HG03060 (cell line): Measurements from ENCODE around the gene AHRR.
A peak's percentile ranks its signal among the peaks of the same experiment; 100 is the strongest.

Source experiments
- ATAC-seq: cut with Tn5 transposase; IDR thresholded peaks from one replicate; pipeline ENCODE4 v1.9.1; 2021; ENCODE audit warnings: low read depth, moderate number of reproducible peaks; ENCODE audit not compliant: unreplicated experiment

The AHRR gene

DNA sequence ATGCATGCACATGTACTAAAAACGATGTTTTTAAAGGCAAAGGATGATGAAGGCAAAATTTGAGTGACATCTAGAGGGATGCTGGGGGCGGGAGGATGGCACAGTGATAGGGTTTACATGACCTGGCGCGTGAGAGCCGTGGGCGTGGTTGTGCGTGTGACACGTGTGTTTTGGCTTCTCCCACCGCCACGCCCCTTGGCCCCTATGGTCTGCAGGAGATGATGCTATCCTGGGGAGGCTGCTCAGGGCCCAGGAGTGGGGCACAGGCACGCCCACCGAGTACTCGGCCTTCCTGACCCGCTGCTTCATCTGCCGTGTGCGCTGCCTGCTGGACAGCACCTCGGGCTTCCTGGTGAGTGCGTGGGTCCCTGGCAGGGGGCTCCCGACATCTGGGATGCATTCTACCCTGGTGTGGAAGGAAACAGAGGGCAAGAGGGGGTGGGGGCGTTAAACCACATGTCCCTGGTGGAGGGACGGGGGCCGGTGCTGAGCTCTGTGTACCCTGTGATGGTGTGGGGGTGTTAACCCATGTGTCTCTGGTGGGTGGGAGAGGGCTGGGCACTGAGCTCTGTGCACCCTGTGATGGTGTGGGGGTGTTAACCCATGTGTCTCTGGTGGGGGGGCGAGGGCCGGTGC, 102.2 kb downstream of the AHRR start:
- no peak for ATAC-seq

DNA sequence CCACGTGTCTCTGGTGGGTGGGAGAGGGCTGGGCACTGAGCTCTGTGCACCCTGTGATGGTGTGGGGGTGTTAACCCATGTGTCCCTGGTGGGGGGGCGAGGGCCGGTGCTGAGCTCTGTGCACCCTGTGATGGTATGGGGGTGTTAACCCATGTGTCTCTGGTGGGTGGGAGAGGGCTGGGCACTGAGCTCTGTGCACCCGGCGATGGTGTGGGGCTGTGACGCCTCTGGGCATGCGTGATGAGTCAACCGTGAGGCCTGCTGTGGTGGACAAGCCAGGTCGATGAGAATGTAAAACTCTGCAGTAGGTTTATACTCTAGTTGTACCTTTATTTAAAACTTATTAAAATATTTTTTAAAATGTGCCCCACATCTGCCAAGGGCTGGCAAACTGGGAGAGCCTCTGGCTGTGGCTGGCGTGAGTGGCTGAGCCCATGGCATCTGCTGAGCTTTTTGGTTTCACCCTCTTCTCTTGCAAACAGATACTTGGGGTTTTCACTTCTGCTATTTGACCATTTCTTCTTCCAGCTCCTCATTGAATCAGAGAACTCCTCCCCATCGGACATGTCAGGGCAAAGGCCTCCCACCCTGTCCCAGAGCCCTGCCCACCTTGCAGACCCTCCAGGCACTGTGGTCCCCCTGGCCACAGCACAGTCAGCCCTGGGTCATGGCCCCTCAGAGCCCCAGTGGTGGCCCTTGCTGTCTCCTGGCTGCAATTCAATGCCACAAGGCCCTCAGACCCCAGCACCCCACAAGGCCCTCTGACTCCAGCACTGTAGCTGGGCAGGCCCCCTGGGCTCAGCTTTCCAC, 103.0 kb downstream of the AHRR start:
- ATAC-seq: peak; percentile 78

DNA sequence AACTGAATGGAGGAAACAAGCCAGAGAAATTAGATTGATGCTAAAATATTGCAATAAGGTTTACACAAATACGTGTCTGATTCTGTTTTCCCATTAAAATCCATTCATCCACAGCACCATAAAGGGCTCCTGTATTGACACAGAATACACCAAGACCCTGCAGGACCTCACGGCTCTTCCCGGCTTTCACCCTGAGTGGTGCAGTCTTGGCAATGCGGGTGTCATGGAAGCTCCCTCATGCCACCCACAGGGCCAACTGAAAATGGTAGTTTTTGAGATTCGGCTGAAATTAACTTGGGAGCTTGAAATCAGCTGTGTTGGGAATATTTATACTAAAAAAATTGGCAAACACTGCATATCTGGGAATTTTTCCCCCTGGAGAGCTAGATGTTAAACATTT, 104.2 kb downstream of the AHRR start:
- no peak for ATAC-seq

DNA sequence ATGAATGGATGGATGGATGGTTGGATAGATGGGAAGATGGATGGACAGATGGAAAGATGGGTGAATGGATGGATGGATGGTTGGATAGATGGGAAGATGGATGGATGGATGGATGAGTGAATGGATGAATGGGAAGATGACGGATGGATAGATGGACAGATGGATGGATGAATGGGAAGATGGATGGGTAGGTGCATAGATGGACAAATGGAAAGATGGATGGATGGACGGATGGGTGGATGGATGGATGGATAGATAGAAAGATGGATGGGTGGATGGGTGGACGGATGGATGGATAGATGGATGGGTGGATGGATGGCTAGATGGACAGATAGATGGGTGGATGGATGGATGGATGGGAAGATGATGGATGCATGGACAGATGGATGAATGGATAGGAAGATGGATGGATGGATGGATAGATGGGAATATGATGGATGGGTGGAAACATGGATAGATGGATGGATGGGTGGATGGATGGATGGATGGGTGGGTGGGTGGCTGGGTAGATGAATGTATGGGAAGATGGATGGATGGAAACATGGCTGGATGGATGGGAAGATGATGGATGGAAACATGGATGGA, 105.0 kb downstream of the AHRR start:
- no peak for ATAC-seq

DNA sequence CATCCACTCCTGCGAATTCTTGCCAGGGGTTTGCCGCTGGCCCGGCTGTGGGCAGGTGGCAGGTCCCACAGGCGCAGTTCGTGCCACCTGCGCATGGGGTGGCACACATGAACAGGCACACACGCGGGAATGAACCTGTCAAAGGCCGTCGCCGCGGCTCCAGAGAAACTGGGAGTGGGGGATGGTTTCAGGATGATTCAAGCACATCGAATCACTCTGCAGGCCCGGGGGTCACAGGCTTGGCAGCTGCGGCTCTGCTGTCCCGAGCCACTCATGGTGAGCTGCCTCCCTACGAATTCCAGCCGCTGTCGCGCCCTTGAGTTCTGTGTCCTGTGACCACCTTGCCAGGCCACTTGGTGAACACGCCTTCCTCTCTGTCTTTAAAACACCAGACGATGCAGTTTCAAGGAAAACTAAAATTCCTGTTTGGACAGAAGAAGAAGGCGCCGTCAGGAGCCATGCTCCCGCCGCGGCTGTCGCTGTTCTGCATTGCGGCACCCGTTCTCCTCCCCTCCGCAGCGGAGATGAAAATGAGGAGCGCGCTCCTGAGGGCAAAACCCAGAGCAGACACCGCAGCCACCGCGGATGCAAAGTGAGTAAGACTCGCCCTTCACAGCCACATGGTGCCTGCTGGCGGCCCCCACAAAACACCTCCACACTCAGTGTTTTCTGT, 106.0 kb downstream of the AHRR start:
- no peak for ATAC-seq

DNA sequence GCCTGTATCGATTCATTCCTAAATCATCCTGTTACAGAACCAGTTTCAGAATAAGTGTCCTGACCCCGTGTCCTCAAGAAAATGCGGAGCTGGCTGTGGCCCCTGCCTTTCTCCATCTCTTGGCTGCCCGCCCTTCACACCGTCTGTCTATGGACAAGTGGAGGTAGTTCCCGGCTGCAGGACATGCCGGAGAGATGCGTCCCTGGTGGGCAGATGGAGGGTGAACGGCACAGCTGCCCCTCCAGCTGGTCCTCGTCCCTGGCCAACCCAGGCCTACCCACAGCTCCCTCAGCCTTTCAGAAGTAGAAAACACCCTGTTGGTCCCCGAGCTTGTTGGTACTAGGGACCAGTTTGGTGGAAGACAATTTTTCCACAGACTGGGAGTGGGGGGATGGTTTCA, 106.7 kb downstream of the AHRR start:
- ATAC-seq: no peak

DNA sequence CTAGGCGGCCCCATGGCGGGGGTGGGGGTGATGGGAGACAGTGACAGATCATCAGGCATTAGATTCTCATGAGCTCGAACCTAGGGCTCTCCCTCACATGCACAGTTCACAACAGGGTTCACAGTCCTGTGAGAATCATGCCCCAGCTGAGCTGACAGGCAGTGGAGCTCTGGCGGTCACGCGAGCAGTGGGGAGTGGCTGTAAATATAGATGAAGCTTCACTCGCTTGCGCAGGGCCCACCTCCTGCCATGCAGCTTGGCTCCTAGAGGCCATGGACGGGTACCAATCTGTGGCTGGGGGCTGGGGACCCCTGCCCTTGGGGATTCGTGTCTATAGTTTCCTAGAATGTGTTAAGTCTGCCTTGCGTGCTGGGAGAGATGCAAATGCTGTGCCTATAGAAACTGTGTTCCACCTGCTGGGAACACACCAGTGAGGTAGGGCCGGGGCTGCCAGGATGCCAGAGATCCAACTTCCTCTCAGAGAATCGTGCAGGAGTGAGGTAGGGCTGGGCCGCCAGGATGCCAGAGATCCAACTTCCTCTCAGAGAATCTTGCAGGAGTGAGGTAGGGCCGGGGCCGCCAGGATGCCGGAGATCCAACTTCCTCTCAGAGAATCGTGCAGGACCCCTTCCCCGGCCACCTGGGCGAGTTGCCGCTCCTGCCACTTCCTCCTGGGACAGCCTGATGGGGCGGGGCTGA, 107.4 kb downstream of the AHRR start:
- ATAC-seq: no peak

DNA sequence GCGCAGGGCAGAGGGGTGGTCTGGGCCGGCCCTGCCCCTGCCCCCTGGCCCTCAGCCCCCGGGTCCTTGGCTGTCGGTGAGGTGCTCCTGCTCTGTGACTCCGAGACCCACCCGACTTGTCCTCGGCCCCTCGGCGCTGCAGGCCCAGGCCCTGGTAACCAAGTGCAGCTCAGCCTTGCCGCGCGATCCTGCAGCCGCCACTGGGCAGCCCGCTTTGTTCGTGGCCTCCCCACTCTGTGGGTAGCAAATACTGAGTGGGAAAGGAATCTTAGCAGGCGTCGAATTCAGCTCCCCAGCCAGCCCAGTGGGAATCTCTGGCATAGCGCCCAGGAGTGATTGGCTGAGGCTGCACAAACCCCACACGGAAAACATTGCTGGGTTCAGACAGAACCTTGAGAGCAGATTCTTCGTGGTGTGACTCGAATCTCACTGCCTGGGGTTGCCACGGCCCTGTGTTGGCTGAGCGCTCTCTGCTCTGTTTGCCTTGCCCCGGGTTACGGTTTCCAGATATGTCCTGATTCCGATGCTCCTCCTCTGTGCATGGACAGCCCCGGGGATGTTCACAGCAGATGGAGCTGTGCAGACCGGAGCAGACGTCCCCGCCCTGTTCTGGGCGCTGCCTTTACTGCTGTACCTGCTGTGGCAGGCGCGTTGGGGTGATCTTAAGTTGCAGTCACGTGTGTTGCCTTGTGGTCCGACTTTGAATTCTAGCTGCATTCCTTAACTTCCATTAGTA, 108.1 kb downstream of the AHRR start:
- no peak for ATAC-seq

DNA sequence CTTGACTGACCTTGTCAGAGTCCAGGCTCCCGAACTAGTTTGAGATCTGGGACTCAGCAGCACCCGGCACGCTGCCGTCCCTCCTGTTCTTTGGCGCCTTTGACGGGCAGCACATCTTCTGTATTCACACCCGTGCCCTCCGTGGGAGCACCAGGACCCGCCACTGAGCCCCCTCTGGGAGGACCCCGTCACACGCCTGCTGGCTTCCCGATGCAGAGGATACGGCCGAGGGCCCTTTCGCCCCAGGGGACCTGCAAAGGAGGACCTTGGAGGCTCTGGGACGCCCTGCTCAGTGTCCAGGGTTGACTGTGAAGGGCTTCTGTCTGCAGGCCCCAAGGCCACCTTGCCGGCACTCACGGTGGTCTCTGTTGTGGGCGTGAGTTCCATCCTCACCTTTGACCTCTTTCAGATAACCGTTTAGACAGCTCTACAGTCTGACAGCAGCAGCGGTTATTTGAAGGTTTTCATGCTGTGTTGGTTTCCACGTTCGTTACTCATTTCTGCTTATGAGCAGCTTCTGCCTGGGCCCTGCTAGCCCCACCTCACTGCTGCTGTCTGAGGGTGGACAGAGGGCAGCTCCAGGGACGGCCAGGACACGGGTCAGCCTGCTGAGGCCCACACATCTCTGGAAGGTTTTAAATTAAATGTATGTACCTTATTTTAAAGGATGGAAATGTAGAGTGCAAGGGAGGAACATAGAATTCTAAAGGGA, 108.9 kb downstream of the AHRR start:
- no peak for ATAC-seq

DNA sequence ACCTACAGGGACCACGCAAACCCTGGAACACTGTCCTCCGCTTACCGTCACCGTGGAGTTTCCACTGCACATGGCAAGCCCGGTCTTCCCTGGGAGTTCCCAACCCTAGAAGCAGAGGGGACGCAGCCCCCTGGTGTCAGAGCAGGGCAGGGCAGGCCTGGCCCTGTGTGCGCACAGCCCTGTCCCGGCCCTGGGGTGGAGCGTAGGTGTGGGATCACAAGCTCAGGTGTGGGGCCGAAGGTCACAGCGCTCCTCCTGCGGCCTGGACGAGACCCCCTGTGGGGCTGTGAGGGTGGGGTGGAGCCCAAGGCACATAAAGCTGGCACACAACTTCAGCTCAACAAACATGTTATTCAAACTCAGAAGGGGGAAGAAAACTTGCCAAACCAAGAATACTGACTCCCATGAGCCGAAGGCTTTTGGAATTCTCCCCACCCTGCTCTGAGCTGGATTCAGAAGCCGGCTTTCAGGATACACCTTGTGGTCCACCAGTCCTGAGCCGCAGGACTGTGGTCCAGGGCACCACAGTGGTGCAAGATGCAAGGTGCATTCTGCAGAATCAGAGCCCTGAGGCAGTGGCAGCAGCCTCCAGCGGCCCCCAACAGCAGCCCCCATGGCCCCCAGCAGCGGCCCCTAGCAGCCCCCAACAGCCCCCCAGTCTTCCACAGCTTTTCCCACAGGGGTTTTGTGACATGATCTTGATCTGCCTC, 109.6 kb downstream of the AHRR start:
- no peak for ATAC-seq

DNA sequence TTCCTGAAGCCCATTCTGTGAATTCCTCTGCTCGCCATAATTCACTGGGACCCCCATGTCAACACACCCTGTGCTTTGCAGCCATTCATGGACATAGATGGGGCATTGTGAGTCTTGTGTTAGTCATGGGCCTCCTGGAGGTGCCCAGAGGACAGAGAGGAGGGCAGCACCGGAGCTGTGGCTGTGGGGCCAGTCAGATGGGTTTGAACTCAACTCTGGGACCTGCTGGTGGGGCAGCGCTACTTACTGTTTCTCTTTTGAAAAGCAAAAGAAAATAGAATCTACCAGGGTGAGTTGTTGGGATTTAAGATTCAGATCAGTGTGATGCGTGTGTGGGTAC, 110.2 kb downstream of the AHRR start:
- ATAC-seq: no peak

DNA sequence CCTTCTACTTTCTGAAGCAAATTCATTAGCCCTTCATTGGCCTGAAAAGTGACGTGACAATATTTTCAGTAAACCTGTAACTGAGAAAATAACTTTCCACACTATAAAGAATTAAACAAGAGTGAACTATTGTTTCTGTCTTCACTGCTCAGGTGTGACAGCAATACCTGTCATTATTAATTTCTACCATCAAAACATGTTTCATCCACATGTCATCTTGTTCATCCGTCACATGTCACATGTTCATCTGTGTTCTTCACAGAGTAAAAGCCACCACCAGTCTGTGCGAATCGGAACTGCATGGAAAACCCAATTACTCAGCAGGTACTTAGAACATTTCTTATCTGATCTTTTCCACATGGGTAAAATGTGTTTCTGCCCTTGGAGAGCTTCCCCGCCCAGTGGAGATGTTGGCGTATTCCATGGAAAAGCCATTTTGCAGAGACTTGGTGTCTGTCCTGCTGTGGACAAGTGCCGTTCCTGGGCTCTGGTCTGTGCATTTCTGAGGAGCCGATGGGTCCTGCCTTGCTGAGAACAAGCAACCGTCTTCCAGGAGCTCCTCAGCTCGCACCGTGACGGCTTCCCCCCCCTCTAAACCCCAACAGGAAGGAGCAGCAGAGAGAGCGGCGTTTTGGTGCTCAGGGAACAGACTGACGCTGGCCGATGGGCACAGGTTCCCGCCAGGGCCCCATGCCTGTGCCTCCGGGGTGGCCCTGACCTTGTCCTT, 110.8 kb downstream of the AHRR start:
- no peak for ATAC-seq

DNA sequence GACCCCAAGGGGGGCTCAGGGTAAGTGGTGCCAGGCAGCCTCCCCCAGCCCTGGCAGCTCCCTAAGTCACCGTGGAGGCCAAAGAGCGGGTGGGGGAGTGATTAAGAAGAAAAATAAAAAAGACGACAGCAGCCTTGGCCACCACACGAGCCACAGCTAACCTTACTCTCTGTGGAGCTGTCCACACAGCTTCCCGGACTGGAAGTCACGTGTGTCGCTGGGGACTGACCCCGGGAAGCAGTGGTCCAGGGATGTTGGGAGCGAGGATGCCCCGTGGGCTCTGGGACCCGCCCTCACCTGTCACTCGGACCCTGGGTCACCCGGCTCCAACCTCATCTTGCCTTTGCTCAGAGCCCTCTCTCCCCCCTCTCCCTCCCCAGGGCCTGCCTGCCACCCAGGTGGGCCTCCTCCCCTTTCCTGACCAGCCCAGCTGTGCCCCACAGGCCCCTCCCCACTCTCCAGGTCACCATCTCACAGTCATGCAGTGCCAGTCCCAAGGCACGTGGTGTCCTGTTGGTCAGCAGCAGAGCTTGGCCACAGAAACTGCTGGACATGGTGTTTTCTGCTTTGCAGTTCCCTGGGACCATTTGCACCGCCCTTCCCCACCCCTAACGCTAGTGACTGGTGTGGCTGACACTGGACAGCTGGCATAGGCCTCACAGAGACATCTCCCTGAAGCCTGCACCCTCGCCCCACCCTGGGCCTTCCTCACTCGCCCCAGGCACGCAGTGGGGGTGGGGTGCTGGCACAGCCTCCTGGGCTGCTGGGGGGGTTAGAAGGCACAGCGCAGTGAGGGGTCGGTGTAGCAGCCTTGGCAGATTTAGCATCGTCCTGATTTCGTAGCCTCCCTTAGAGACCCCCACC, 111.6 kb downstream of the AHRR start:
- no peak for ATAC-seq

DNA sequence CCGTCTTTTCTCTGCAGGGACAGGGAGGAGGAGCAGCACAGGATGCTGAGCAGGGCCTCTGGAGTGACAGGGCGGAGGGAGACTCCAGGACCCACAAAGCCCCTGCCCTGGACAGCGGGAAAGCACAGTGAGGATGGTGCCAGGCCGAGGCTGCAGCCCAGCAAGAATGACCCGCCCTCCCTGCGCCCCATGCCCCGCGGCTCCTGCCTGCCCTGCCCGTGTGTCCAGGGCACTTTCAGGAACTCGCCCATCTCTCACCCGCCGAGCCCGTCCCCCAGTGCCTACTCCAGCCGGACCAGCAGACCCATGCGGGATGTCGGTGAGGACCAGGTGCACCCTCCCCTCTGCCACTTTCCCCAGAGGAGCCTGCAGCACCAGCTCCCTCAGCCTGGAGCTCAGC, 112.3 kb downstream of the AHRR start:
- no peak for ATAC-seq

DNA sequence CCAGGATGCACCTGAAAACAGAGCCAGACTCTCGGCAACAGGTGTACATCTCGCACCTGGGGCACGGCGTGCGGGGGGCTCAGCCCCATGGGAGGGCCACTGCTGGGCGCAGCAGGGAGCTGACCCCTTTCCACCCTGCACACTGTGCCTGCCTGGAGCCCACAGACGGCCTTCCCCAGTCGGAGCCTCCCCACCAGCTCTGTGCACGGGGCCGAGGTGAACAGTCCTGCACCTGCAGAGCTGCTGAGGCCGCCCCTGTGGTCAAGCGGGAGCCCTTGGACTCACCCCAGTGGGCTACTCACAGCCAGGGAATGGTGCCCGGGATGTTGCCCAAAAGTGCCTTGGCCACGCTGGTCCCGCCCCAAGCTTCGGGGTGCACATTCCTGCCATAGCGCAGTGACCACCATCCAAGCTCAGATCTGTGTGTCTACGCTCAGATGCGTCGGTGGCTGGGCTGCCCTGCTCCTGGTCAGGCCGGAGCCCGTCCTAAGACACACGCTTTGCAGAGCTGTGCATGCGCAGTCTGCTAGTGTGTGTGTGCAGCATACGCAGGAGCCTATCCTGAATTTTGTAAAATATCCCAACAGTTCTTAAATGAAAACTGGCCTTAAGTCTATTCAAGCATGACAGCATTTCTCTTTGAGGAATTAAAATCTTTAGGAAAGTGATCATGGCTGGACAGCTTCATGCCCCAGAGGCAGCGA, 113.1 kb downstream of the AHRR start:
- ATAC-seq: no peak

DNA sequence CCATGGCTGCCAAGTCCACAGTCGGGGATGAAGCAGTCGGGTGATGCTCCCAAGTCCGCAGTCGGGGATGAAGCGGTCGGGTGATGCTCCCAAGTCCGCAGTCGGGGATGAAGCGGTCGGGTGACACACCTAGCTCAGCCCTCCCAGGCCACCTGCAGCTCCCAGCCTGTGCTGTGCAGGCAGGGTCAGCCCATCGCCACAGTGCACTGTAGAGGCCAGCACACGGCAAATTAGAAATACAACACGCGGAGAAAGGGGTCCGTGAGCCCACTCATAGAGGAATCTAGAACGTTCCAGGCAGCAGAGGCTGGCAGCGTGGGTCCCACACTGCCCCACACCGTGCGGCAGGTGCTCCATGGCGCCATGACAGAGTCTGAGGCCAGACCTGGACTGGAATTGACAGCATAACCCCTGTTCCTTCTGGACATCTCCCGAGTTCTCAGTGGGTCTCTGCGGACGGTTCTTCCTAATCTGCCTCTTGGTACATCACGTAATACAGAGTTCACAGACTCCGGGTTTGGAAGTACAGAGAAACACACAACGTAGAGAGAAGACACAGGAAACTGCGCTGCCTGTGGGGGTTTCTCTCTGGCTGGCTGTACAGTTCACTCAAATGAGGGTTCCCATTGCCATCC, 113.8 kb downstream of the AHRR start:
- no peak for ATAC-seq
